KOPT-K1 (cell line): ENCODE data around the gene PLK2.

Experiments
- H3K27ac ChIP-seq: fragments of 200-600 bp; sonication (generic); 2 replicates; pipeline ENCODE4 v1.5.1; 2016; ENCODE audit warnings: antibody characterized with exemption, mild to moderate bottlenecking, low read depth, low read length; ENCODE audit not compliant: poor library complexity, severe bottlenecking
- H3K36me3 ChIP-seq: fragments of 200-600 bp; sonication (generic); 2 replicates; pipeline ENCODE4 v1.5.1; 2017; ENCODE audit warnings: antibody characterized with exemption, mild to moderate bottlenecking, low read length, moderate library complexity; ENCODE audit not compliant: insufficient read depth
- H3K9me3 ChIP-seq: fragments of 200-600 bp; sonication (generic); 2 replicates; pipeline ENCODE4 v1.5.1; 2017; ENCODE audit warnings: antibody characterized with exemption, low read length, mild to moderate bottlenecking; ENCODE audit not compliant: insufficient read depth, poor library complexity, severe bottlenecking

The PLK2 gene

DNA sequence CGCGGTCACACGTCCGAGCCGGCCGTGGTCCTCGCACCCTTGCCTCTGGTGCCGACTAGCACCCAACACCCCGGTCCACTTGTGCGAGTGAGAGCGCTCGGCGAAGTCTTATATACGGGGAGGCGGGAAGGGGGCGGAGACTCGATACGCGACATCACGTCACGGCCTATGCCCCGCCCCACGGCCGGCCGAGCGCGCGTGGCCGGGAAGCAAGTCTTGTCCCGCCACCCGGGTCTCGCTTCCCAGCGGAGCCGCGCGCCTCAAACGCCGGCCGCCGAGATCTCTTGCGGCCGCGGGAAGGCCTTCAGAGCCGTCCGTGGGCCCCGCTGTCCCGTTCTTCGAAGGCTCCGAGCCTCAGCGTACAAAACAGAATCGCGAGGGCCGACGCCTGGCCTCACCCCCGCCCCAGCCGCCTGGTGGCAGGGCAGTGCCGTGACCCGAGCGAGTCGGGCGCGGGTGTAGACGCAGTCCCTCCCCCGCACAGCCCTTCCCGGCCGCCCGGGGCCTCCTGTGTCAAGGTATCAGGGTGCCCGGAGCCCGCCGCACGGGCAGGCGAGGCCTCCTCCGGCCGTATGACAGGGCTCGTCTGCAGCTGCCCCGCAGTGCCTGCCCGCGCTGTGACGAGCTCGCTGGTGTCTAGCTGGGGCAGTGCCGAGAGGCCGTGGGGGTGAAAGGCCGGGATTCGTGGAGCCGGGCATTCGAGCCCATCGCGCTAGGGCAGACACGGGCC, at the start of gene PLK2:
Gene PLK2 (minus strand): TSS at position 85 of the 730 bp plus-strand sequence. CDS start 127 bp downstream, outside the sequence.
- Histone ChIP-seq H3K9me3 (no peaks in the 10 kb centered on the region), H3K36me3 (no peaks in the 10 kb centered on the region), H3K27ac (no peak within 1 kb of the TSS)

DNA sequence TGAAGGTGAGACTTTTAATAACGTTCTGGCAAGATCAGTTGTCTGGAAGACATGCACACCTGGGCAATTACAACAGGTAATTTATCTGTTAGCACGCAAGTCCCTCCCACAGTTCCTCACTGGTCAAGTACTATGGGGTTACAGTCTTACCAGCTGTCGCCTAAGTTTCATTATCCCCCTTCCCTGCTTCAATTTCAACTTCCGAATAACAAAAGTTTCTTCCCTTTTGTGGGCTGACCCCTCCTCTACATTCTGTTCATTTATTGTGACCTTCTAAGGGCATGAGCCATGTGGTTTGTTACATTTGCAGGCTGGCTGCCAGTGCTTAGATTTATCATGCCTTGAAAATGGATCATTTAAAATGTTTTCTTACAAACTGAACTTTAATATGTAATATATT, 47.8 kb upstream of the PLK2 start:
- no peaks in the 10 kb centered on the region for H3K9me3 ChIP-seq
- H3K36me3 ChIP-seq: no peaks in the 10 kb centered on the region
- no peak overlapping the region for H3K27ac ChIP-seq

DNA sequence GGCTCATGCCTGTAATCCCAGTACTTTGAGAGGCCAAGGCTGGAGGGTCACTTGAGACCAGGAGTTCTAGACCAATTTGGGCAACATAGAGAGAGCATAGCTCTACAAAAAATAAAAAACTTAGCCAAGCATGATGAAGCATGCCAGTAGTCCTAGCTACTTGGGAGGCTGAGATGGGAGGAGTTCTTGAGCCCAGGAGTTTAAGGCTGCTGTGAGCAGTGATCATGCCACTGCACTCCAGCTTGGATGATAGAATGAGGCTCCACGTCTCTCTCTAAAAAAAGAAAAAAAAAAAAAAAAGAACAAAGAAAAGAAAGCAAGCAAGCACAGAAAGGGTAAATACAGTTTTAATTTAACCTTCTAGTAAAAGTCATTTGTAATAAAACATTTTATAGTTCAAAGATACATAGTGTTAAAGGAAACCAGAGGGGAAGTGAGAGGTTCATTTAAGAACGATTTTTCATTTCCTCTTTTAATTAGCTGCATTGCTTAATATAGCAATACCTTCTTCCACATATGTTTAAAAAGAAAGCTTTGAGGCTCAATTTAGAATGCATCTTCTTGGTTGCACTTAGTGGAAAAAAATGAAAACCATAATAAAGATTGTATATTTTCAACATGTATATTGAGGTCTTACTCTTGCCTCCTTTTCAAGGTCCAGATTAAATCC, 46.2 kb upstream of the PLK2 start:
- no peaks in the 10 kb centered on the region for H3K9me3 ChIP-seq
- no peak overlapping the region for H3K27ac ChIP-seq
- H3K36me3 ChIP-seq: no peaks in the 10 kb centered on the region

DNA sequence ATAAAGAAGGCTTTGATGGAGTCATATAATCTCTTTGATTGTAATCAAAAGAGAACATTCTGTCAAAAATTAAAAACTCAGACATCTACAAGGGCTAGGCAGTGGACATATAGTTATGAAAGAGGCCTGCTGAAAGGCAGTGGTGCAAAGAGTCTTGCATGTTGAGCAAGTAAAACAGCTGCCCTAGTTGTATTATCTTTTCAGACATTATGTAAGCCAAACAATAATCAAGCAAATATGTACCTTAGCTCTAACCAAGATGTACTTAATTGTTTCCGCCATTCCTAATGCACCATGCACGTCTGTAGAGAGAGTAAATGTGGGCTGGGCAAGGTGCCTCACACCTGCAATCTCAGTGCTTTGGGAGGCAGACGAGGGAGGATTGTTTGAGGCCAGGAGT, 45.6 kb upstream of the PLK2 start:
- Histone ChIP-seq H3K36me3 (no peaks in the 10 kb centered on the region), H3K27ac (no peak overlapping the region), H3K9me3 (no peaks in the 10 kb centered on the region)

DNA sequence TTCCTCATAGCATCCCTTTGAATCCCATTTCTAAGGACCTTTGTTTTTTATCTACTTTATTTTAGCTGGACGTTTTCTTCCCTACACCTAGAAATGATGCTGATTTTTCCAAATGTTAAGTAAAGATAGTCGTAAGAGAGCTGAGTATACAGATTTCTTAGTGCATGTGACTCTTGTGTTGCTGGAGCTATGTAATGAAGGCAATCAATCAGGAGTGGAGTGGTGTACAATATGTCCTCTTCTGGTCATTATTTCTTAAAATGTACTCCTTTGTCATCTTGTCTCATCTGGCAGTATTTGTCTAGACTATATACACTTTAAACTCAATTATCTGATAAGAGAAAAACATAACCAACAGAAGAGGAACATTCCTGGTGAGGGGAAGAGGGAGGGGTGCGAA, 44.9 kb upstream of the PLK2 start:
- Histone ChIP-seq H3K36me3 (no peaks in the 10 kb centered on the region), H3K27ac (no peak overlapping the region), H3K9me3 (no peaks in the 10 kb centered on the region)

DNA sequence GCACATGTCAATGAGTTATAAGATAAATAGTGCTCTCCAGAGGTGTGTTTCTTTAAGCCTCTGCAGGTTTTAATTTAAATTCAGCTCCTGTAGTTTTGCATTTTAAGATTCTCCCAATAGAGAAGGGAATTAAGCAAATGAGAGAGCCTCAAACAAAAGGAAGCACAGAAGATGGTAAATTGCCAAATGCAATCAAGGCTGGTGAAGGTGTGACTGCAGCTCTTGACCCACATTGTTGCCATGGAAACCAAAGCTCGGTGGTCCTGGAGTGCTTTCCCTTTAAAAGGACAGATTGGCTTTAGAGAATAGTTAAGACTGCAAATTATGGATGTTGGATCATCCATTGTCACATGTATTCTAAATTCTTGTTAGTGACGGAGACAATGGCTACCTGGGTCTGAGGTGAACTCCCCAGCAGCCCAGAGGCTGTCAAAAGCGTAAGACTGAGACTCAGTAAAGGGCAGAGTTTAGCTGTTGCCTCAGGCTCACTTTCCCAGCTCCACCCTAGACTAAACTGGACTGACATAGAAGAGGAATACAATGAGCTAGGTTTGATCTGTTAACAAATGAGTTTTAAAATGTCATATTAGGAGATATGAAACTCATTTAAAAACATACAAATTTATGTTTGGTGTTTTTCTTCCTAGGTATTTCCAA, 43.6 kb upstream of the PLK2 start:
- Histone ChIP-seq H3K27ac (no peak overlapping the region), H3K9me3 (no peaks in the 10 kb centered on the region), H3K36me3 (no peaks in the 10 kb centered on the region)

DNA sequence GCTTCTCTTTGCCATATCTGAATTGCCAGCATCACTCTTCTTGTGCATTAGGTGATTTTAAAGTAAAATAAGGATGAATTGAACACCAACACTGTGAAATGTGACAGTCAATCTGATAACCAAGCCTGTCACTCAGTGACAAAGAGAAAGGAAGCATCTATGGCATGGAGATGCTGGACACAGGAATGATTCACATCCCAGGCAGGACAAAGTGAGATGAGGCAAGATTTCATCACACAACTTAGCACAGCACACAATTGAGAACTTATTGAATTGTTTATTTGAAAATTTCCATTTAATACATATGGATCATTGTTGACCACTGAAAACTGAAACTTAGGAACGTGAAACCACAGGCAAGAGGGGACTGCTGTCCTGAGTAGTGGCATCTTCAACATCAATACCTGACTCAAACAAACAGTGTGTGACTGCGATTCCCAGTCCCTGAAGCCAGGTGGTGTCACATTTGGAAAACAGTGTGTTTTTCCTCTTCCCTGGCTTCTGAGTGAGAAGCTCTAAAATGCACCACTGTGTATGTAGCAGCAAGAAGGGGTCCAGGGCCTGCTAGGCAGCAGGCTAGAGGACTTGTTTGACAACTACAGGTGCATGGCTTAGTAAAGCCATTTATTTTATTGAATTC, 42.0 kb upstream of the PLK2 start:
- H3K36me3 ChIP-seq: no peaks in the 10 kb centered on the region
- no peaks in the 10 kb centered on the region for H3K9me3 ChIP-seq
- no peak overlapping the region for H3K27ac ChIP-seq

DNA sequence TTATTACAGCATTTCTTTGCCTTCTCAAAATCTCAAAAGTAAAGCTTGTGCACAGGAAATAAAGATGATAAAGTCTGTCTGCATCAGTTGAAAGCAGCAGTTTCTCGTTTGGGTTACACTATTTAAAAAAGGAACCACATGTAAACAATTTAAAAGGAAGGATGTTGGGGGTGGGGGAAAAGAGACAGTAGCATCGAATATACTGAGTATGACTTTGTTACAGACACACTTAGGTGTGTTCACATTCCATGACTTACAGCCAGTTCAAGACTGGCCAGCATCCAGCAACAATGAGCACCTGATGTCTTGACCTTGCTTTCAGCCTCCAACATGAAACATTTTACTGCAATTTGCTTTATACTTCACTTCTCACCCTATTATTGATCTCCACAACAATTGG, 40.1 kb upstream of the PLK2 start:
- H3K36me3 ChIP-seq: no peaks in the 10 kb centered on the region
- H3K27ac ChIP-seq: no peak overlapping the region
- no peaks in the 10 kb centered on the region for H3K9me3 ChIP-seq

DNA sequence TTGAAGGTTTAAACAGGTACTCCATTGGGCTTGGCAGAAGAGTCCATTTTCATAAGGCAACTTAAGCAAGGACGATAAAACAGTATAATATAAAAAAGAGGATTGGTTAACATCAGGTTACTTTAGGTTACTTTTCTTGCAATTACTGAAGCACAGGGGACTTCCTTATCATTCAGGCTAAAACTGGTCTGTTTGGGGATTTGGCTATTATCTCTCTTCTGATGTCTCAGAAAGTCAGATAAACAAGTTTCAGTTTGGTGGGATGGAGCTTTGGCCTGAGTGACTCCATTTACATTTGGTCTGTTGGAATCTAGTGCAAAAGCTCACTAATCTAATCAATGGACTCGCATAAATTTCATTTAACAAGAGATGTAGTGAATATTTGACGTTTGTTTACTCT, 39.3 kb upstream of the PLK2 start:
- Histone ChIP-seq H3K9me3 (no peaks in the 10 kb centered on the region), H3K36me3 (no peaks in the 10 kb centered on the region), H3K27ac (no peak overlapping the region)

DNA sequence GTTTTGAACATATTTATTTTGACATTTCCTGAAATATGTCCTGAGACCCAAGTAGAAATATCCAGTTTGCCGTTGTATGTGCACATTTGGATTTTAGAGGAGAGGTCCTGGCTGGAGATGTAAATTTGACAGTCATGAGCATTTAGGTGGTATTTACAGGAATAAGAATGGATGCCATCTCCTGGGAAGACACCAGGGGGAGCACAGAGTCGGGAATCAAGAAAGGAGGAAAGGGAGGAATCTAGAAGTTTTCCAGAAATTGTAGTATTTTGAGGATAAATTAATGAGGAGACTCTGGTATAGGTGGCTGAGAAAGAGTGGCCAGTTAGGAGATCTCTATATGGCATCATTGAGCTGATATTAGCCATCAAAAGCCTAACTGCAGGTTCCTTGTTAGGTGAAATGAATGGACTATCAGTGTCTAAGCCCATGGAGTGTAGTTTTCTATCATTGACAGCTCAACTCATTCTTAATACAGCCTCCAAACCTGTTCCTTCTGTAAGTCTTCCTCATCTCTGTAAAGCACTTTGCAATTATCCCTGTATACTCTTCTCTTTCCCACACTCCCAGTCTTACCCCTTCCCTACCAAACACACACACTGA, 38.6 kb upstream of the PLK2 start:
- Histone ChIP-seq H3K36me3 (no peaks in the 10 kb centered on the region), H3K9me3 (no peaks in the 10 kb centered on the region), H3K27ac (no peak overlapping the region)

DNA sequence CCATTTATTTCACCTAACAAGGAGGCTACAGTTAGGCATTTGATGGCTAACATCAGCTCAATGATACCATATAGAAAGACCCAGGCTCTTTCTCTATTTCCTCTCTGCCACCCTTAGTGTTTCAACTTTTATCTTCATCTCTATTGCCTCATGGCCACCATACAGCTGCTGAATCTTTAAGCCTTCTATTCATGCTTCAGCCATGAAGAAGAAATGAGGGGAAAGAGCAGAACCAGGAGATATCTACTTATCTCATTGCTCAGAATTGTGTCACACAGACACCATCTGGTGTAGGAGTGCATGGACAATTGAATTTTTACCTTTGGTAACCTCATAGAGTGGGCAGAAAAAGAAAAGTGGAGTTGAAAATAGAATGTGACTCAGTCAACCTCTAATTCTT, 38.0 kb upstream of the PLK2 start:
- H3K9me3 ChIP-seq: no peaks in the 10 kb centered on the region
- no peak overlapping the region for H3K27ac ChIP-seq
- H3K36me3 ChIP-seq: no peaks in the 10 kb centered on the region

DNA sequence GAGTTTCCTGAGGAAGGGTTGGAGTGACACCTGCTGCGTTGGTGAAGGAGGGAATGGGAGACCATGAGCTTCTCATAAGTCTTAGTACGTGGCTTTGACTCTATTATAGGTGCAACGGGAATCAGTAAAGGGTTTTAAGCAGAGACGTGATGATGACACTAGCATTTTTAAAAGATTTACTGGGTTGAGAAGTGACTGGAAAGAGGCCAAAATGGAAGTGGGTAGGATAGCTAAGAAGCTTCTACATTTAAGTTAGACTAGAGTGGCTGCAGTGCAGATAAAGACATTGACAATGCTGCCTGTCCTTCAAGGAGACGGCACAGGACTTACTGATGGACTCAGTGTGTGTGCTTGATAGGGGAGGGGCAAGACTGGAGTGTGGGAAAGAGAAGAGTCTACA, 37.5 kb upstream of the PLK2 start:
- Histone ChIP-seq H3K36me3 (no peaks in the 10 kb centered on the region), H3K9me3 (no peaks in the 10 kb centered on the region), H3K27ac (no peak overlapping the region)

DNA sequence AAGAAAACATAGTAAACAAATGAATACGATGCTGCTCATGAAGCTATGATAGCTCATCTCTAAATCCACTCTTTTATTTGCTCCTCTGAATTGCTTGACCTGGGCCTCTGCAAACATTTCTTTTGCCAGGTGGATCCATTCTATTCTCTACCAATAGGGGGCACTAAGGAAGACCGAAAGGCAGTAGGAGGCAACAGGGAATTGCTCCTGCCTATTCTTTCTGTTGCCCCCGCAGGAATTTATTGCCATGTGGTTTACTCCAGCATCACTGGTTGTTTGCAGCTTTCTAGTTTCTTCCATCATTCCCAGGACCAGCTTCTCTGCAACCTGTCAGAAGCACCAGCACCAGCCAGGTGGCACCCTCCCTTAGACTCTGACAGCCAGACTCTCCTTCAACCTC, 36.6 kb upstream of the PLK2 start:
- H3K36me3 ChIP-seq: no peaks in the 10 kb centered on the region

DNA sequence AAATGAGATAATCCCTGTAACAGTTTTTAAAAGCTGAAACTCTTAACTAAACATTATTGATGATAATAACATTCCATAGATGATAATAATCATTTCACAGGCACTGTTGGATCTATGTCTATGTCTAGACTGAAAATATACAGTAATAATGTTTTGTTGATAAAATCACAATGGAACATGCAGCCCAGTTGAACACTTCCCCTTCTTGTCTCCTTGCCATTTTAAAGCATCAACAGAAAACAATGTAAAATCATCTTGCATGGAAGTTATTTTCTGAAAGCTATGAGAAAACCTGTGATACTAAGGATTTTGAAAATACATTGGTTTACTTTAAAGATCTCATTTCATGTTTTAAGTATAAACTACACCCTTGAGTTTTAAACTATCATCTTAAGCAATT, 33.3 kb upstream of the PLK2 start:
- H3K27ac ChIP-seq: no peak overlapping the region
- no peaks in the 10 kb centered on the region for H3K36me3 ChIP-seq
- H3K9me3 ChIP-seq: no peaks in the 10 kb centered on the region

More for the DNA sequence above, 36.6 kb upstream of the PLK2 start:
- Histone ChIP-seq H3K9me3 (no peaks in the 10 kb centered on the region), H3K27ac (no peak overlapping the region)
